Kidney (tissue), 14 donors: Measurements from ENCODE around the gene AGFG2. TPM values are rescaled to one million over a fixed set of nuclear protein-coding genes. Genes with fewer than 3 reads are reported as not detected.

ENCODE experiments used
- DNase-seq, 5 donors: peaks; one replicate each; pipeline ENCODE4 v3.0.0-alpha.2; 2013 to 2020
- FAIRE-seq: peaks from 2 replicates; lab custom pipeline; 2012; peaks lifted over from hg19 to GRCh38; lab: Jason Lieb, UNC
- H3K27ac ChIP-seq, 2 donors: one replicate each; pipeline ENCODE4 v1.7.0; 2013; ENCODE audit warnings: low read depth in 2 of 2, low read length in 2 of 2, inconsistent platforms in 1 of 2
- H3K27me3 ChIP-seq: one replicate; pipeline ENCODE4 v1.7.1; 2013; ENCODE audit warnings: low read length, inconsistent platforms; ENCODE audit not compliant: control insufficient read depth, insufficient read depth
- H3K36me3 ChIP-seq, 3 donors: one replicate each; pipeline versions ENCODE4 v1.7.0 to v1.7.1; 2013; ENCODE audit warnings: low read length in 3 of 3, control low read depth in 1 of 3, inconsistent platforms in 1 of 3; ENCODE audit not compliant: insufficient read depth in 3 of 3, control insufficient read depth in 2 of 3
- H3K4me1 ChIP-seq, 3 donors: one replicate each; pipeline versions ENCODE4 v1.7.0 to v1.7.1; 2013; ENCODE audit warnings: low read length in 3 of 3, inconsistent platforms in 1 of 3, low read depth in 1 of 3; ENCODE audit not compliant: control insufficient read depth in 2 of 3, insufficient read depth in 2 of 3
- H3K4me3 ChIP-seq, 3 donors: one replicate each; pipeline versions ENCODE4 v1.7.0 to v1.8.1; 2013; ENCODE audit warnings: low read length in 3 of 3, control low read depth in 1 of 3, inconsistent platforms in 1 of 3
- H3K9ac ChIP-seq, 3 donors: one replicate each; pipeline versions ENCODE4 v1.7.0 to v1.7.1; 2013; ENCODE audit warnings: low read length in 3 of 3, control low read depth in 1 of 3, inconsistent platforms in 1 of 3
- H3K9me3 ChIP-seq, 3 donors: one replicate each; pipeline versions ENCODE4 v1.7.0 to v1.7.1; 2013; ENCODE audit warnings: low read length in 3 of 3, control low read depth in 1 of 3, inconsistent platforms in 1 of 3; ENCODE audit not compliant: control insufficient read depth in 2 of 3, insufficient read depth in 1 of 3
- CTCF ChIP-seq: IDR thresholded peaks from 3 replicates; pipeline ENCODE4 v1.5.1; 2012; ENCODE audit warnings: mild to moderate bottlenecking, moderate library complexity, borderline replicate concordance; ENCODE audit not compliant: insufficient read depth; ENCODE audit errors: extremely low read depth
- intact Hi-C: fragments of 100-400 bp; cut with DNase I; formaldehyde crosslinking; loops from one replicate; pipeline ENCODE4 v1.11.1; 2022
- polyA plus RNA-seq: library from polyadenylated mRNA; stranded (reverse); fragments of 350-450 nt; fragmentation: Illumina TruSeq; extraction: RNeasy Lipid Tissue Mini Kit (QIAGEN cat#74804); gene quantifications from one replicate; pipeline ENCODE4 v1.2.3, GENCODE V29; 2014; ENCODE audit warnings: low read depth, low replicate concordance; ENCODE audit not compliant: insufficient read depth
- total RNA-seq: library from RNA; stranded (reverse); fragmentation: NEBNext Ultra II Directional; extraction: Animal tissue kit (Norgen Biotek cat#: 25700); gene quantifications from one replicate; pipeline ENCODE4 v1.2.1, GENCODE V29; 2021
- donor health status: control.
- donor health status: control.
- donor health status: control.
- donor health status: control.
- donor health status: control.
- donor health status: DM: yes; HTN: yes; CAD: no.
- donor health status: Normal renal cell carcinoma (clear cell type).

Gene AGFG2
- total and polyA plus RNA-seq, 2 donors from 2014 or later = 24.3 to 37.3 TPM

GRCh38 chr7:100584683-100585510, 45.9 kb downstream of the AGFG2 start:
- intact Hi-C loops = no loop called here
- Histone ChIP-seq H3K27ac (peak overlapping the region; percentile 95 to 96), H3K9me3 (no peaks in the 10 kb centered on the region), H3K36me3 (peaks cover 8 to 18% (median 18%) of the 10 kb centered on the region in 3 donors), H3K27me3 (no peaks in the 10 kb centered on the region), H3K9ac (peak overlapping the region; percentile 68 to 96 (median 84)), H3K4me1 (peaks cover 0 to 27% (median 7%) of the 10 kb centered on the region in 3 donors), H3K4me3 (peak overlapping the region; percentile 87 to 98 (median 92))
- FAIRE-seq (no peak), DNase-seq (peak in 4 of 5 donors; percentile 75 to 88 (median 85))
- TF ChIP-seq CTCF = no peak

- Histone ChIP-seq H3K9ac (peak within 1 kb of the TSS; percentile 78 to 96 (median 84)), H3K4me3 (peak within 1 kb of the TSS; percentile 87 to 98 (median 92)), H3K27me3 (no peaks in the 10 kb centered on the region), H3K9me3 (no peaks in the 10 kb centered on the region), H3K36me3 (peaks cover 3 to 14% (median 11%) of the 10 kb centered on the region in 3 donors), H3K27ac (peak within 1 kb of the TSS; percentile 95 to 96), H3K4me1 (peaks cover 0 to 27% (median 7%) of the 10 kb centered on the region in 3 donors)
- intact Hi-C loops = no loop called here
- no peak for TF ChIP-seq CTCF
- FAIRE-seq (no peak), DNase-seq (peak in 2 of 5 donors; percentile 53 to 65)
Measured at GRCh38 chr7:100585511-100586265, 46.7 kb downstream of the AGFG2 start, which contains the start of gene LRCH4. LRCH4 (minus strand) TSS chr7:100586129; CDS start chr7:100586100, 29 bp downstream.

GRCh38 chr7:100586266-100587025, 47.4 kb downstream of the AGFG2 start, which contains the start of gene FBXO24:
FBXO24 (plus strand) TSS chr7:100586328; CDS start chr7:100586626, 298 bp downstream.
- H3K27me3 ChIP-seq = no peaks in the 10 kb centered on the region
- peaks cover 0 to 27% (median 7%) of the 10 kb centered on the region in 3 donors for H3K4me1 ChIP-seq
- H3K36me3 ChIP-seq = peaks cover 2 to 6% (median 6%) of the 10 kb centered on the region in 3 donors
- peak within 1 kb of the TSS; percentile 95 to 96 for H3K27ac ChIP-seq
- H3K9ac ChIP-seq = peak within 1 kb of the TSS; percentile 78 to 96 (median 84)
- intact Hi-C loops = no loop called here
- FAIRE-seq = peak; percentile 99
- H3K9me3 ChIP-seq = no peaks in the 10 kb centered on the region
- peak within 1 kb of the TSS; percentile 87 to 98 (median 92) for H3K4me3 ChIP-seq
- DNase-seq = peak; percentile 100
- no peak for TF ChIP-seq CTCF
